Keratinocyte (primary cell): ENCODE results near the gene NCF4. TPM values are rescaled to one million over a fixed set of nuclear protein-coding genes. Genes with fewer than 3 reads are reported as not detected.

Source experiments
- DNase-seq: peaks from one replicate; pipeline ENCODE4 v3.0.0-alpha.2; 2011; ENCODE audit warnings: low read depth, missing footprints, low spot score
- FAIRE-seq: peaks from 2 replicates; lab custom pipeline; 2011; peaks lifted over from hg19 to GRCh38; lab: Jason Lieb, UNC
- H2AFZ ChIP-seq: 2 replicates; pipeline ENCODE4 v1.6.0; 2012; ENCODE audit warnings: low read length, control low read depth, inconsistent platforms; ENCODE audit not compliant: control insufficient read depth
- H3K27ac ChIP-seq: 2 replicates; pipeline ENCODE4 v1.5.1; 2011; ENCODE audit warnings: low read length; ENCODE audit not compliant: control insufficient read depth, insufficient read depth
- H3K27me3 ChIP-seq: 3 replicates; pipeline ENCODE4 v1.6.0; 2011; ENCODE audit warnings: low read length; ENCODE audit not compliant: control insufficient read depth, insufficient read depth; ENCODE audit errors: extremely low read depth
- H3K36me3 ChIP-seq, 2 experiments: 2 replicates in 1 of 2; 3 replicates in 1 of 2; pipeline ENCODE4 v1.5.1; 2011; ENCODE audit warnings: low read length in 2 of 2, mild to moderate bottlenecking in 1 of 2; ENCODE audit not compliant: control insufficient read depth in 2 of 2, insufficient read depth in 2 of 2; ENCODE audit errors: extremely low read depth in 1 of 2
- H3K4me1 ChIP-seq: 3 replicates; pipeline ENCODE4 v1.5.1; 2011; ENCODE audit warnings: low read length; ENCODE audit not compliant: control insufficient read depth, insufficient read depth; ENCODE audit errors: extremely low read depth
- H3K4me2 ChIP-seq: 3 replicates; pipeline ENCODE4 v1.6.0; 2011; ENCODE audit warnings: low read depth, low read length; ENCODE audit not compliant: control insufficient read depth, insufficient read depth; ENCODE audit errors: extremely low read depth
- H3K4me3 ChIP-seq, 3 experiments: fragments of 200-600 bp in 1 of 3; sonication (generic) in 1 of 3; 2 replicates in 2 of 3; 3 replicates in 1 of 3; pipeline ENCODE4 v1.5.1; 2011 to 2016; ENCODE audit warnings: low read length in 3 of 3, mild to moderate bottlenecking in 3 of 3, control low read depth in 2 of 3, inconsistent platforms in 1 of 3, low read depth in 1 of 3, mixed read lengths in 1 of 3, mixed run types in 1 of 3, moderate library complexity in 1 of 3; ENCODE audit not compliant: control insufficient read depth in 2 of 3, insufficient read depth in 2 of 3; ENCODE audit errors: extremely low read depth in 1 of 3
- H3K79me2 ChIP-seq: 2 replicates; pipeline ENCODE4 v1.6.0; 2012; ENCODE audit warnings: low read length; ENCODE audit not compliant: control insufficient read depth, insufficient read depth
- H3K9ac ChIP-seq: 3 replicates; pipeline ENCODE4 v1.6.0; 2011; ENCODE audit warnings: low read length; ENCODE audit not compliant: control insufficient read depth, insufficient read depth; ENCODE audit errors: extremely low read depth
- H3K9me1 ChIP-seq: 3 replicates; pipeline ENCODE4 v1.6.0; 2011; ENCODE audit warnings: low read length; ENCODE audit not compliant: control insufficient read depth, insufficient read depth; ENCODE audit errors: extremely low read depth
- H3K9me3 ChIP-seq: 2 replicates; pipeline ENCODE4 v1.5.1; 2012; ENCODE audit warnings: low read depth, low read length; ENCODE audit not compliant: control insufficient read depth
- H4K20me1 ChIP-seq: 3 replicates; pipeline ENCODE4 v1.6.0; 2011; ENCODE audit warnings: low read length; ENCODE audit not compliant: control insufficient read depth, insufficient read depth; ENCODE audit errors: extremely low read depth
- CTCF ChIP-seq, 3 experiments: IDR thresholded peaks in 1 of 3; conservative IDR thresholded peaks in 1 of 3; optimal IDR thresholded peaks in 1 of 3; 2 replicates in 2 of 3; 3 replicates in 1 of 3; pipeline versions ENCODE3 to v1.5.1; 2011; ENCODE audit warnings: low read length in 3 of 3, mild to moderate bottlenecking in 3 of 3, moderate library complexity in 2 of 3, control low read depth in 1 of 3, inconsistent platforms in 1 of 3; ENCODE audit not compliant: insufficient read depth in 2 of 3; ENCODE audit errors: extremely low read depth in 1 of 3
- EZH2 ChIP-seq: IDR thresholded peaks from one replicate; pipeline ENCODE4 v1.6.1; 2012; ENCODE audit warnings: inconsistent platforms, mild to moderate bottlenecking, low read length, moderate library complexity
- dilution Hi-C: fragments of 300-500 bp; cut with MboI; formaldehyde crosslinking; loops from one replicate; pipeline ENCODE4 v1.7.0; 2020; ENCODE audit warnings: low sequenced_read_pairs; ENCODE audit not compliant: extremely low pct_ligation_motif_present
- polyA plus RNA-seq, 5 experiments: library from polyadenylated mRNA; depleted of rRNA in 3 of 5; stranded (reverse) in 3 of 5; stranded (forward) in 1 of 5; unstranded in 1 of 5; fragments of >200 nt; gene quantifications; 1 replicate in 1 of 5; 2 replicates in 3 of 5; 3 replicates in 1 of 5; pipeline versions ENCODE4 v1.2.1 to v1.2.3, GENCODE V29; 2011 to 2012; ENCODE audit warnings: missing spikeins in 2 of 5, low read depth in 1 of 5, low replicate concordance in 1 of 5

NCF4 gene
- polyA plus RNA-seq, 1 donor (not counting 4 experiments of a cell fraction or from before 2014, with no cell fraction given): 0.42 TPM

GRCh38 chr22:36823186-36823839, 37.5 kb upstream of the NCF4 start:
- Histone ChIP-seq H3K79me2 (no peaks in the 10 kb centered on the region), H3K4me1 (no peaks in the 10 kb centered on the region), H3K9me1 (no peaks in the 10 kb centered on the region), H3K4me2 (no peak overlapping the region), H3K4me3 (no peak overlapping the region), H3K9me3 (no peaks in the 10 kb centered on the region), H4K20me1 (no peaks in the 10 kb centered on the region), H3K27ac (no peak overlapping the region), H3K9ac (no peak overlapping the region), H3K27me3 (peaks cover 28% of the 10 kb centered on the region), H3K36me3 (no peaks in the 10 kb centered on the region), H2AFZ (no peak overlapping the region)
- TF ChIP-seq CTCF (optimal IDR thresholded peaks at IDR 0.05 in 1 of 3, IDR thresholded peaks at IDR 0.05 in 1 of 3, conservative IDR thresholded peaks at IDR 0.05 in 1 of 3; ENCODE audit: extremely low read depth in 1 of 3, insufficient read depth in 2 of 3, low read length in 3 of 3): no peak
- TF ChIP-seq EZH2: no peak
- no peak for FAIRE-seq
- DNase-seq: no peak
- dilution Hi-C loops: no loop called here

GRCh38 chr22:36824655-36825054, 36.2 kb upstream of the NCF4 start:
- FAIRE-seq (no peak), DNase-seq (no peak)
- dilution Hi-C loops: no loop called here
- H3K4me2 ChIP-seq: no peak overlapping the region
- peaks cover 15% of the 10 kb centered on the region for H3K27me3 ChIP-seq
- H2AFZ ChIP-seq: no peak overlapping the region
- H3K4me1 ChIP-seq: no peaks in the 10 kb centered on the region
- H3K79me2 ChIP-seq: no peaks in the 10 kb centered on the region
- H3K36me3 ChIP-seq: no peaks in the 10 kb centered on the region
- no peaks in the 10 kb centered on the region for H4K20me1 ChIP-seq
- no peaks in the 10 kb centered on the region for H3K9me1 ChIP-seq
- H3K4me3 ChIP-seq: no peak overlapping the region
- no peak overlapping the region for H3K9ac ChIP-seq
- H3K9me3 ChIP-seq: no peaks in the 10 kb centered on the region
- TF ChIP-seq CTCF (optimal IDR thresholded peaks at IDR 0.05 in 1 of 3, IDR thresholded peaks at IDR 0.05 in 1 of 3, conservative IDR thresholded peaks at IDR 0.05 in 1 of 3; ENCODE audit: extremely low read depth in 1 of 3, insufficient read depth in 2 of 3, low read length in 3 of 3): no peak
- TF ChIP-seq EZH2: no peak
- no peak overlapping the region for H3K27ac ChIP-seq
